Kidney (tissue), 11 donors: Measurements from ENCODE around the gene OPN1MW. TPM values are rescaled to one million over a fixed set of nuclear protein-coding genes. Genes with fewer than 3 reads are reported as not detected.
"Not testable (repeated sequence)": the region's sequence is repeated elsewhere in the genome, so short reads cannot be mapped to it uniquely, and the experiment has no call there.

ENCODE experiments used
- DNase-seq, 5 donors: peaks; one replicate each; pipeline ENCODE4 v3.0.0-alpha.2; 2013 to 2020
- FAIRE-seq: peaks from 2 replicates; lab custom pipeline; 2012; peaks lifted over from hg19 to GRCh38; lab: Jason Lieb, UNC
- H3K27ac ChIP-seq, 2 donors: one replicate each; pipeline ENCODE4 v1.7.0; 2013; ENCODE audit warnings: low read depth in 2 of 2, low read length in 2 of 2, inconsistent platforms in 1 of 2
- H3K27me3 ChIP-seq: one replicate; pipeline ENCODE4 v1.7.1; 2013; ENCODE audit warnings: low read length, inconsistent platforms; ENCODE audit not compliant: control insufficient read depth, insufficient read depth
- H3K36me3 ChIP-seq, 3 donors: one replicate each; pipeline versions ENCODE4 v1.7.0 to v1.7.1; 2013; ENCODE audit warnings: low read length in 3 of 3, control low read depth in 1 of 3, inconsistent platforms in 1 of 3; ENCODE audit not compliant: insufficient read depth in 3 of 3, control insufficient read depth in 2 of 3
- H3K4me1 ChIP-seq, 3 donors: one replicate each; pipeline versions ENCODE4 v1.7.0 to v1.7.1; 2013; ENCODE audit warnings: low read length in 3 of 3, inconsistent platforms in 1 of 3, low read depth in 1 of 3; ENCODE audit not compliant: control insufficient read depth in 2 of 3, insufficient read depth in 2 of 3
- H3K4me3 ChIP-seq, 3 donors: one replicate each; pipeline versions ENCODE4 v1.7.0 to v1.8.1; 2013; ENCODE audit warnings: low read length in 3 of 3, control low read depth in 1 of 3, inconsistent platforms in 1 of 3
- H3K9ac ChIP-seq, 3 donors: one replicate each; pipeline versions ENCODE4 v1.7.0 to v1.7.1; 2013; ENCODE audit warnings: low read length in 3 of 3, control low read depth in 1 of 3, inconsistent platforms in 1 of 3
- H3K9me3 ChIP-seq, 3 donors: one replicate each; pipeline versions ENCODE4 v1.7.0 to v1.7.1; 2013; ENCODE audit warnings: low read length in 3 of 3, control low read depth in 1 of 3, inconsistent platforms in 1 of 3; ENCODE audit not compliant: control insufficient read depth in 2 of 3, insufficient read depth in 1 of 3
- intact Hi-C: fragments of 100-400 bp; cut with DNase I; formaldehyde crosslinking; loops from one replicate; pipeline ENCODE4 v1.11.1; 2022
- polyA plus RNA-seq: library from polyadenylated mRNA; stranded (reverse); fragments of 350-450 nt; fragmentation: Illumina TruSeq; extraction: RNeasy Lipid Tissue Mini Kit (QIAGEN cat#74804); gene quantifications from one replicate; pipeline ENCODE4 v1.2.3, GENCODE V29; 2014; ENCODE audit warnings: low read depth, low replicate concordance; ENCODE audit not compliant: insufficient read depth
- total RNA-seq: library from RNA; stranded (reverse); fragmentation: NEBNext Ultra II Directional; extraction: Animal tissue kit (Norgen Biotek cat#: 25700); gene quantifications from one replicate; pipeline ENCODE4 v1.2.1, GENCODE V29; 2021
- donor health status: control.
- donor health status: control.
- donor health status: DM: yes; HTN: yes; CAD: no.
- donor health status: Normal renal cell carcinoma (clear cell type).

The OPN1MW gene
- total and polyA plus RNA-seq, 2 donors from 2014 or later: not detected

- intact Hi-C loops, H3K36me3 ChIP-seq, H3K27me3 ChIP-seq, FAIRE-seq, H3K27ac ChIP-seq, H3K9me3 ChIP-seq, H3K4me3 ChIP-seq, H3K4me1 ChIP-seq, DNase-seq, H3K9ac ChIP-seq: not testable (repeated sequence)
Observed at GRCh38 chrX:154168384-154168783, 14.0 kb upstream of the OPN1MW start.

DNA sequence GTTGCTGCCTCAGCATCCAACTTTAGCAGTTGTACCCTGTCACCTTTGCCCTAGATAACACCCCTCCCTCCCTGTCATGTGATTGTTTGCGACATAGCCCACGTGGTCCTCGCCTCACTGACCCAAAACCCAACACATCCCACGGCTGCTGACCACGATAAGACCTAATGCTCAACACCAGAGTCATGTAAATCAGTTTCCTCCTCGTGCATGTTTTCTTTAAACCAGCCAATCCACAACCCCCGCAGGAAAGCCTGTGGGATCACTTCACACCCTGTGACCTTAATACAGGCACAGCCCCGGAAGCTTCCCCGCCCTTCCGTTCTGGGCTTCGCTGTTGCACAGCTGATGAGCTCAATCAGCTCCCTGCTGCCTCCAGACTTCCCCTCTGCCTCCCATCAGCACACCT is 9.9 kb upstream of the OPN1MW start:
- H3K9ac ChIP-seq, H3K36me3 ChIP-seq, H3K4me3 ChIP-seq, H3K9me3 ChIP-seq, H3K27ac ChIP-seq, H3K27me3 ChIP-seq, intact Hi-C loops, H3K4me1 ChIP-seq, DNase-seq, FAIRE-seq: not testable (repeated sequence)

- H3K36me3 ChIP-seq, FAIRE-seq, H3K4me1 ChIP-seq, DNase-seq, intact Hi-C loops, H3K4me3 ChIP-seq, H3K9me3 ChIP-seq, H3K27ac ChIP-seq, H3K27me3 ChIP-seq, H3K9ac ChIP-seq: not testable (repeated sequence)
Observed at GRCh38 chrX:154174356-154174755, 8.0 kb upstream of the OPN1MW start.

DNA sequence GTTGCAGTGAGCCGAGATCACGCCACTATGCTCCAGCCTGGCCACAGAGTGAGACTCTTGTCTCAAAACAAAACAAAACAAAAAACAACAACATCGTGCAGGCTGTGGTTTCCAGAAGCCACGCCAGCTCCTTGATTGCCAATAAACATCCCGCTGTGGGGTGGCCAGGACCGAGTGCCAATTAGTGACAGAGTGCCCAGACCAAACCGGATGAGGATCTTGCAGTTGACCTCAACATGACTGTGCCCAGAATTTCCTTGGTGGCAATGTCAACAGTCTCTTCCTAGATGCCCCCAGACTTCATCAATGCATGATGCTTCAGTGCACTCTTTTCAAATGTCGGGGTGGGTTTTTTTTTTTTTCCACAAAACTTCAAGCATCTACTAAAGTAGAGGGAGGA is 1.4 kb downstream of the OPN1MW start:
- FAIRE-seq, H3K4me1 ChIP-seq, DNase-seq, H3K4me3 ChIP-seq, H3K27me3 ChIP-seq, H3K9ac ChIP-seq, H3K27ac ChIP-seq, intact Hi-C loops, H3K36me3 ChIP-seq, H3K9me3 ChIP-seq: not testable (repeated sequence)

- H3K9me3 ChIP-seq, H3K4me1 ChIP-seq, FAIRE-seq, H3K27ac ChIP-seq, intact Hi-C loops, H3K4me3 ChIP-seq, H3K27me3 ChIP-seq, H3K9ac ChIP-seq, DNase-seq, H3K36me3 ChIP-seq: not testable (repeated sequence)
Observed at GRCh38 chrX:154192846-154193245, 10.4 kb downstream of the OPN1MW start.

DNA sequence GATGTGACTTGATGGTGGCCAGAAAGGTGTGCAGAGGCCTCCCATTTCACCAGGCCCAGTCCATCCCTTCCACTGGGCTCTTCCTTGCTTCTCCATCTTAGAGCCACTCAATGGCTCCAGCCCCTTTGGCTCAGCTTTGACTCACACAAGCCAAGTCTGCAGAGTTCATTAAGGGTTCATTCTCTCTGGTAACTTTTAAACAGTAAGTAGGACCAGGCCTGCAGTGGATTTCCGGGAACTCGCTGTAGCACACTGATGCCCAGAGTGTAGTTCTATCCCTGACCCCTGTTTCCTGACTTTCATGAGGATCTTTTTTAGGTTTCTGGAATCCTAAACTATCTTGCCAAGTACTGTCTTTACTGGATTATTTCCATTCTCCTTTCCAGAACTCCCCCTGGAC is 11.9 kb downstream of the OPN1MW start:
- H3K4me1 ChIP-seq, DNase-seq, H3K9ac ChIP-seq, H3K9me3 ChIP-seq, FAIRE-seq, H3K36me3 ChIP-seq, intact Hi-C loops, H3K27ac ChIP-seq, H3K27me3 ChIP-seq, H3K4me3 ChIP-seq: not testable (repeated sequence)

- FAIRE-seq, H3K4me3 ChIP-seq, H3K27me3 ChIP-seq, H3K4me1 ChIP-seq, DNase-seq, intact Hi-C loops, H3K9me3 ChIP-seq, H3K36me3 ChIP-seq, H3K9ac ChIP-seq, H3K27ac ChIP-seq: not testable (repeated sequence)
Observed at GRCh38 chrX:154196466-154196865, 14.1 kb downstream of the OPN1MW start.

GRCh38 chrX:154209670-154210418 is 27.4 kb downstream of the OPN1MW start:
- intact Hi-C loops, H3K9me3 ChIP-seq, FAIRE-seq: not testable (repeated sequence)

More at GRCh38 chrX:154209670-154210418, 27.4 kb downstream of the OPN1MW start:
- H3K4me3 ChIP-seq, H3K36me3 ChIP-seq, H3K9ac ChIP-seq, H3K27me3 ChIP-seq, DNase-seq, H3K27ac ChIP-seq, H3K4me1 ChIP-seq: not testable (repeated sequence)
